SHP77 (cell line): Measurements from ENCODE around the gene PCDH9.

Experiments used
- DNase-seq, 2 experiments: peaks; one replicate each; lab custom pipeline; 2025; lab: John Stamatoyannopoulos, UW

PCDH9 gene

GRCh38 chr13:66391322-66391721 is 838.8 kb downstream of the PCDH9 start:
- no peak for DNase-seq

- no peak for DNase-seq
Measured at GRCh38 chr13:66378894-66379293, 851.2 kb downstream of the PCDH9 start.

- no peak for DNase-seq
Measured at GRCh38 chr13:66377569-66377968, 852.6 kb downstream of the PCDH9 start.

- DNase-seq = no peak
Measured at GRCh38 chr13:66375756-66376155, 854.4 kb downstream of the PCDH9 start.

GRCh38 chr13:66369666-66370065 is 860.5 kb downstream of the PCDH9 start:
- DNase-seq = no peak

DNA sequence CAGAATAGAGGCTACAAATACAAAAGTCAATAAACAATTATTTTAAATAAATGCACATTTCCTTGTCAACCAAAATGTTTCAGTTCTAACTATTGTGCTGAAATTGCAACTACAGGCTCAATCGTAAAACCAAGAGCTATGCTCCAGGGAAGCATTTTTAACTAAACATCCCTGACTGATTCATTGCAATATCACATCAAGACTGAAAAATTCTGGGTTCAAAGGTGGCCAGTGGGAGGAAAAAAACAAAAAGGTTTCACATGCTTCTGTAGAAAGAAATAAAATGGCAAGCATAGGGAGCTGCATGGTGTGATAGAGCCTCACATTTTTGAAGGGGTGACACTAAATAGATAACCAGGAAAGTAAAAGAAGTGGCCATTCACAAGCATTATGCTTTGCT is 862.8 kb downstream of the PCDH9 start:
- no peak for DNase-seq

- no peak for DNase-seq
Measured at GRCh38 chr13:66365101-66365500, 865.0 kb downstream of the PCDH9 start.

- DNase-seq = no peak
Measured at GRCh38 chr13:66364346-66364745, 865.8 kb downstream of the PCDH9 start.

GRCh38 chr13:66362485-66362884 is 867.7 kb downstream of the PCDH9 start:
- DNase-seq = no peak

DNA sequence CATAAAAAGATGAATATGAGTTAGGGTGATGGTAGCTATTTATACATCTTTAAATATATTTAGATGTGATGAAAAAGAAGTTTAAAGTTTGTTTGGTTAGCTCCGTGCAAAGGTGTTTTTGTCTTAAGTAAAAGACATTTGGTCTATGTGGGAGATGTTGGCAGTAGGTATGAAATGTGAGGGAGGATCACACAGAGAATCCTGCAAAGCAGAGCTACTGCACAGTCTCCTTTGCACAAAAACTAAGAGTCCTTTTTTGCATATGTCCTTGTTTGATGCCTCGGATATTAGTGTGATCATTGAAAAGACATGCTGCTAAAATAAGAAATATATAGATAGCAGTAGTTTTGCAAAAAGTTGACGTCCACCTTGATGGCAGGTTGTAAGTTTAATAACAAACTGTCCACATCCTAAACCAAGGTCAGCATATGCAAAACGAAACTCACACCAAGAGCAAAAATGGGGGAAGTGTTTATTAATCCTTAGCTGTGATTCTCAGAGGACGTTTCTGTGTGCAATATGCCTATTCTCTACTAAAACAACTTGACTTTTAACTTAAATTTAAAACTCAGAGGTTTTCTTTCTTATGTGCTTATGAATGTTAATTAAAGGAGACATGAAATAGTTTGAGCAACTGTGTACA is 870.1 kb downstream of the PCDH9 start:
- no peak for DNase-seq

GRCh38 chr13:66359393-66359792 is 870.7 kb downstream of the PCDH9 start:
- no peak for DNase-seq

DNA sequence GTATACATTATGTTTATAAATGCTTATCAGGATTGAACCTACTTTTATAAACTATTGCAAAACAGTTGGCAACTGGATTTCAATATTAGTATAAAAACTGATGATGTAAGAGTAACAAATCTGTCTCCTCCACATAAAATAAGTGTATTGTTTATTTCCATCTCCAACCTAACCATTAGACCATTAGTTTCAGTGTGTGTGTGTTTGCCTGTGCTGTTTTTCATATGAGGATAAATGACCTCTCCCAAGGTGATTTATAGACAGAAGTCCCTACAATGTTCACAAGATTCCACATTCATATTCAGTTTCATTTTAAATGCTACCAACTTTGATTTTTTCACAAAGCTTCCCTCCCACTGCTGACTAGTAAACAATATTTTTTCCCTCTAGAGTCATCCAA is 871.6 kb downstream of the PCDH9 start:
- DNase-seq = no peak

- DNase-seq = no peak
Measured at GRCh38 chr13:66357463-66357862, 872.7 kb downstream of the PCDH9 start.

DNA sequence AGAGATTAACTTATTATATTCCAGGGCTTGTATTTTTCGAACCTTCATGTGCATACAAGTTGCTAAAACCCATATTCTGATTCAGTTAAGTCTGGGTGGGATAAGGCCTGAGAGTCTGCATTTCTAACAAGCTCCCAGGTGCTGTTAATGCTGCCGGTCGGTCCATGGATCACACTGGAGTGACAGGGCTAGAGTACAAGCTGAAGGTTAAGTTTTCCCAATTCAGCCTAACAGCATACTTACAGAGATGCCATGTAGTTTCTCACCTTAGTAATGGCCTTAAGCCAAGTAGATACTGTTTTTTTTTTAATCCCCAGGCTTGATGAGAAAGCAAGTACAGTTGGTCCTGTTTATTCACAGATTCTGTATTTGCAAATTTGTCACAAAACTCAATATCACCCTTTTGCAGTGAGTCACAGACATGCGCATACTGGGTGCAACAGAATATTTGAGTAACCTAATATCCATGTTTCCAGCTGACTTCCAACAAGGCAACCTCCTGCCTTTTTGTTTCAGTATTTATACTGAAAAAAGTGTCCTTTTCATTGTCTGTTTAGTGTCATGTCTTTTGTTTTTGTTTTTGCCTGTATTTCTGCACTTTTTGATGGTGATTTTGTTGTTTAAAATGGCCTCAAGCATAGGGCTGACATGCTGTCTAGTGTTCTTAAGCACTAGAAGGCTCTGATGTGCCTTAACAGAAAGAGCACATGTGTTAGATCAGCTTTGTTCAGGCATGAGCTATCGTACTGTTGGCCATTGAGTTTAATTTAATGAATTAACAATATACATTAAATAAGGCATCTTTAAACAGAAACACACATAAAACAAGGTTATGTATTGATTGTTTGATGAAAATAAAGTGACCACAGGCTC is 875.0 kb downstream of the PCDH9 start:
- no peak for DNase-seq

DNA sequence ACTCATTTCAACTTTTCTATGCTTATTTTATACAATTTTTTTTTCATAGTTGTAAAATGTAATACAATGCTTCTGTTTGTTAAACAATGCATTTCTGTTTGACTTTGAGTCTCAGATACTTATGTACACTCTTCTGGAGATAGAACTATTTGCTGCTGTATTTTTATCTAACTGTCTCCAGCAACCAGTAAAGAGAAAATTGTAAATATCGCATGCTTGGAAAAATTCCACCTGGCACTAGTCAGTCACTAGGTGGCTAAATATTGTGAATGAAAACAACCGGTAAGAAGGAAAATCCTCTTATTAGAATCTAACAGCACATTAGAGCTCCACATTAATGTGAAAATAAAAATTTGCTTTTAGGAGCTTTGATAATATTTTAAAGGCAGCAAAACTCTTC is 876.5 kb downstream of the PCDH9 start:
- DNase-seq = peak; percentile 11 to 21

GRCh38 chr13:66349966-66350365 is 880.2 kb downstream of the PCDH9 start:
- no peak for DNase-seq

- DNase-seq = peak; percentile 74 to 78
Measured at GRCh38 chr13:66348745-66349690, 881.1 kb downstream of the PCDH9 start.

DNA sequence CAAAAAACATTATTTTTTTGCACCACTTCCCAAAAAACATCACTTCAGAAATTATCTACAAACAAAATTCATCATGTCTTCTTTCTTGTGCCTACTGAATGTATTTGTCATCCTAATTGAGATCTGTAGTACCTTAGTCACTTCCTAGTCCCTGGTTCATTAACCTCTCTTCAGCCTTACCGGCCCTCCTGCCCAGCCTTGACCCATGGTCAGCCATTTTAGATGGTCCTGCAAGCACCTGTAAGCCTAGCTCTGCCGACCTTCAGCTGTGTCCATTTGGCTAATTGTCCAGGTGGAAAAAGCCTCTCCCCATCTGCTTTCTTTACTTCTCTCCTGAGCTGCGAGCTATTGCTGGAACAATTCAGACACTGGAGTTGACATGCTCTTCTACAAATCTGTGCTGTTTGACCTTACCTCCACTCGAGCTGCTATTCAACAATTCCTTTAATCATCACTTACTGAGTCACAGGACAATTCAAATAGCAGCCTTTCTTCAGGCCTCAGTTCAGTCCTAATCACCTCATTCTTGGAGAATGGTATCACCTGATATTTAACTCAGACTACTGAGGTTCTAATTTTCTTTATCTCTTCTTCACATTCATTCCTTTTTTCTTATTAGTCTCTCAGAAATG is 882.5 kb downstream of the PCDH9 start:
- DNase-seq = no peak

DNA sequence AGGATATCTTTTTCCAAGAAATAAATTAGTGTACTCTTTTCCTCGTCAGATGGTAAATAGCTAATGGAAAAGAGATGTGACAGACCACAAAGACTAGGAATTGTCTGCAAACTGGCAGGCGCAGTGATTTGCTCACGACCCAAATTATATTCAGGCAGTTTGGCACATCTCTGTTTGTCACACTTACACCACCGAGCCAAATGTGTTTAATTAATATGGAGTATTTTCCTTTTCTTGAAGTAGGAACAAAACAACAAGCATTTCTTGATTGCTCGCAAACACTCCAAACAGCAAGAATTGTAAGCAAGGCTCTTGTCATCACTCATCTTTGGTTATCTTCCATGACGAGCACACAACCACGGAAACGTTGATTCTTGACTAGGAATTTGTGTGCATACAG is 884.2 kb downstream of the PCDH9 start:
- no peak for DNase-seq

DNA sequence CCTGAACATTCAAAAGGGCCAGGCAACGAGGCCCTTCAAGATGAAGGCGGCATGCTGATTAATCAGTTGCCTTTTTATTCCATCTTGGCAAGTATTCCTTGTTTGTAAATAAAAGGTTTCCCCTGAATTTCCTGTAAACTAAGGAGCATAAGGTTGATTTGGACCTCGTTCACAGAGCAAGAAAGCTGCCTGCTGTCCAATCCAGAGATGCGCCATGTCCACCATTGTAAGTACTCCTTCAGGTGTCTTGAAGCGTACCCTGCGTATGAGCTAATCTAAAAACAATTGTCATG is 884.7 kb downstream of the PCDH9 start:
- DNase-seq = no peak

DNA sequence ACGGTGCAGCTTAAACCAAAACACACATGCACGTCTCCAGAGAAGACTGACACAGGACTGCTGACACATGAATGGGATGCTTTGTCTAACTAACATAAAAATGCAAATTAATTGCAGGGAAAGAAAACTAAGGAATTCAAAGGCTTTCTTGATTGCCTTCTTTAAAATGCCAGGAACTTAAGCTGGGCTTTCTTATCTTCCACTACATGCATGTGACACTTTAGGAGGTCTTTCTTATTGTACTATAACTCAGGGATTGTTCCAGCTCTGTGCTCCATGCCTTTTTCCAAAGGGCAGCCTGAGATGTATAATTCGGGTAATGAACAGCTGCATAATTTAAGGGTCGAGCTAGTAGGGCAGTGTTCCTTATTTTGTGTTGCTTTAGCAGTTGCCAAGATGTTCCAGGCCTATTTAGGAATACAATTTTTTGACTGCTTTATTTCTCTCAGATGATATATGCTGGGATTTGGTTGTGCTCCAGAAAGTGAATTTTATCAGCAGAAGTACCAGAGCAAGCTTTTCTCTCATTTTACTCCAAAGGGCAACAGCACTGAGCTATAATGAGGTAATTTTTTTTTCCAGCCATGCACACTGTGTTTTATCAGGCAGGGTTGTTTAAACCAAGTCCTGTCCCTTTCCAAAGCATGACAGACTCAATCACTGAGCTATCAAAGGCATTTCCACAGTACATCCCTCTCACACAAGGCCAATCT is 885.2 kb downstream of the PCDH9 start:
- DNase-seq = no peak
